ENCODE data around the gene EGFR.

The EGFR gene

DNA sequence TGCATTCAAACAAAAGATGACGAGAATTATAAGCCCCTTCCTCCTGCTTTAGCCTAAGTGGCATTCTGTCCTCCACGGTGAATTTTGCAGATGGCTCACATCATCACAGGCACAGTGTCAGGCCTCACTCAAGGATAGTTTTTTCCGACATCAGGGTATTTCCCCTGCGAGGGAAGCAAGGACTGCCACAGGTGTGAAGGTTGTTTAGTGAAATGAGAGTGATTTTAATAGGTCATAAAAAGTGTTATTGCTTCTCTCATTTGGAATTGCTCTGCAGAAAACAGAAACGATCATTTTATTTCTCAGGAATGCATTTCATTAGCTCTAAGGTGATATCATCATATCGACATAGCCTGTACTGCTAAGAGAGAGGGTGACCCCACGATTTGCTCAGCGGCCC, 217.7 kb downstream of the EGFR start:
- H2AFZ ChIP-seq (ENCODE audit: low read length), result no peak overlapping the region
- no peaks in the 10 kb centered on the region for H3K9me2 ChIP-seq (replicated peaks; ENCODE audit: low read depth, low read length)
- peaks cover 13% of the 10 kb centered on the region; the same call in 1 of the 2 replicates for H3K9me3 ChIP-seq (ENCODE audit: insufficient read depth, low read depth, low read length)
- no peak overlapping the region for H3K4me2 ChIP-seq (ENCODE audit: low read depth, low read length, poor library complexity, severe bottlenecking)
- no peak overlapping the region for H3K4me3 ChIP-seq (ENCODE audit: low read length, poor library complexity, severe bottlenecking)
- H3K79me2 ChIP-seq (ENCODE audit: insufficient read depth, low read length), result no peaks in the 10 kb centered on the region
- H3K27me3 ChIP-seq (ENCODE audit: insufficient read depth, low read length, poor library complexity, severe bottlenecking), result no peaks in the 10 kb centered on the region
- no peaks in the 10 kb centered on the region for H4K20me1 ChIP-seq (ENCODE audit: insufficient read depth, low read length, poor library complexity, severe bottlenecking)
- H3K36me3 ChIP-seq (ENCODE audit: insufficient read depth, low read length), result no peaks in the 10 kb centered on the region
- no peaks in the 10 kb centered on the region for H3F3A ChIP-seq (ENCODE audit: low read depth)
- no peaks in the 10 kb centered on the region for H3K4me1 ChIP-seq (ENCODE audit: insufficient read depth, low read length, poor library complexity, severe bottlenecking)
- TF ChIP-seq CTCF (conservative IDR thresholded peaks at IDR 0.05; ENCODE audit: low read length) (no peak), EZH2phosphoT487 (IDR thresholded peaks at IDR 0.05; ENCODE audit: borderline replicate concordance) (no peak)
- no peak overlapping the region for H3K9ac ChIP-seq (ENCODE audit: low read depth, low read length, poor library complexity, severe bottlenecking)

DNA sequence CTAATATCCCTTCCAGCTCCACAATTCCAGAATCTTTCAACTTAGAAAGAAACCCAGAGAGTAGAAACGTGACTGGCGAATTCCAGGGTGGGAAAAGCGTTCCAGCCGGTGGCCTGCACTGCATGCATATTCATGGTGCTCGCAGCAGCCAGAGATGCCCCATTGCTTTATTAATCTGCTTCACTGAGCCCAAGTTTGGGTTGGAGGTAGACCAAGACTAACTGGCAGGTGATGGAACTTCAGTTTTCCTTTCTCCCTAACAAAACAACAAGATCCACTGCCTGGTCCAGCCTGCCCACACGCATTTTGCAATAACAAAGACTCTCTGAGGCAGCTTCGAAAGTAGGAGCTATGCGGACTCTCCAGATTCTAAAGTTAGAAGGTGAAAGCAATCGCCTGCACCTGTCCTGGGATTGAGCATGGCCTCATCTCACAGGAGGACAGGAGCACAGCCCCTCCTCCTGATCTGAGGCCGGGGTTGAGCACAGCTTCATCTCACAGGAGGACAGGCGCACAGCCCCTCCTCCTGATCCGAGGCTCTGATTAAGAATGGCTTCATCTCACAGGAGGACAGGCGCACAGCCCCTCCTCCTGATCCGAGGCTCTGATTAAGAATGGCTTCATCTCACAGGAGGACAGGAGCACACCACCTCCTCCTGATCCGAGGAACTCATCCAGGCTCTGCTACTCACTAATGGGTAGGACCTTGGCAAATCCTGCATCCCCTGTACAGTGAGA, 218.5 kb downstream of the EGFR start:
- no peaks in the 10 kb centered on the region for H3K9me2 ChIP-seq (replicated peaks; ENCODE audit: low read depth, low read length)
- no peaks in the 10 kb centered on the region for H3K79me2 ChIP-seq (ENCODE audit: insufficient read depth, low read length)
- no peaks in the 10 kb centered on the region for H3K36me3 ChIP-seq (ENCODE audit: insufficient read depth, low read length)
- no peak overlapping the region for H3K4me3 ChIP-seq (ENCODE audit: low read length, poor library complexity, severe bottlenecking)
- no peaks in the 10 kb centered on the region for H3K4me1 ChIP-seq (ENCODE audit: insufficient read depth, low read length, poor library complexity, severe bottlenecking)
- no peaks in the 10 kb centered on the region for H4K20me1 ChIP-seq (ENCODE audit: insufficient read depth, low read length, poor library complexity, severe bottlenecking)
- H2AFZ ChIP-seq (ENCODE audit: low read length), result no peak overlapping the region
- no peaks in the 10 kb centered on the region for H3K27me3 ChIP-seq (ENCODE audit: insufficient read depth, low read length, poor library complexity, severe bottlenecking)
- H3K4me2 ChIP-seq (ENCODE audit: low read depth, low read length, poor library complexity, severe bottlenecking), result no peak overlapping the region
- no peak for TF ChIP-seq EZH2phosphoT487 (IDR thresholded peaks at IDR 0.05; ENCODE audit: borderline replicate concordance)
- TF ChIP-seq CTCF (conservative IDR thresholded peaks at IDR 0.05; ENCODE audit: low read length), result no peak
- H3K9me3 ChIP-seq (ENCODE audit: insufficient read depth, low read depth, low read length), result peaks cover 16% of the 10 kb centered on the region; the same call in 1 of the 2 replicates
- H3F3A ChIP-seq (ENCODE audit: low read depth), result no peaks in the 10 kb centered on the region
- H3K9ac ChIP-seq (ENCODE audit: low read depth, low read length, poor library complexity, severe bottlenecking), result no peak overlapping the region

DNA sequence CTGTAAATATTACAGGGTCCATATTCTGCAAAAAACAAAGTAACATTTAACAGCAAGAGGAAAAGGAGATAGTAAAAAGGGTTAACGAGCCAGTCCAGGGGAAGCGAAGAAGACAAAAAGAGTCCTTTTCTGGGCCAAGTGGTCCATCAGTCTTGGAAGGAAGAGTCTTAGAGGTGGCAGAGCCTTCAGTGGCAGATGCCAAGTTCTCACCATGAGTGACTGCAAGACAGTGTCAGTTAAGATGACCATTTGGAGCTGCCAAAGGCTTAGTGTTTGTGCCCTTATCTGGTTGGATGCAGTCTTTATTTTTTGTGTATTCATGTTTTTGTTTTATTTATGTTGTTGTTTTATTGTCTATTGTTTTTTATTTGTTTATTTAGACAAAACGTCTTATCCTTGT, 220.6 kb downstream of the EGFR start:
- no peak overlapping the region for H3K4me2 ChIP-seq (ENCODE audit: low read depth, low read length, poor library complexity, severe bottlenecking)
- H3K36me3 ChIP-seq (ENCODE audit: insufficient read depth, low read length), result no peaks in the 10 kb centered on the region
- no peaks in the 10 kb centered on the region for H3F3A ChIP-seq (ENCODE audit: low read depth)
- H3K4me3 ChIP-seq (ENCODE audit: low read length, poor library complexity, severe bottlenecking), result no peak overlapping the region
- H3K9me2 ChIP-seq (replicated peaks; ENCODE audit: low read depth, low read length), result no peaks in the 10 kb centered on the region
- H2AFZ ChIP-seq (ENCODE audit: low read length), result no peak overlapping the region
- no peaks in the 10 kb centered on the region for H3K27me3 ChIP-seq (ENCODE audit: insufficient read depth, low read length, poor library complexity, severe bottlenecking)
- H3K9ac ChIP-seq (ENCODE audit: low read depth, low read length, poor library complexity, severe bottlenecking), result no peak overlapping the region
- no peak for TF ChIP-seq CTCF (conservative IDR thresholded peaks at IDR 0.05; ENCODE audit: low read length)
- peaks cover 10% of the 10 kb centered on the region; the same call in 1 of the 2 replicates for H3K9me3 ChIP-seq (ENCODE audit: insufficient read depth, low read depth, low read length)
- no peaks in the 10 kb centered on the region for H3K79me2 ChIP-seq (ENCODE audit: insufficient read depth, low read length)
- H3K4me1 ChIP-seq (ENCODE audit: insufficient read depth, low read length, poor library complexity, severe bottlenecking), result no peaks in the 10 kb centered on the region
- H4K20me1 ChIP-seq (ENCODE audit: insufficient read depth, low read length, poor library complexity, severe bottlenecking), result no peaks in the 10 kb centered on the region

Data from Loucy (cell line).